NT2/D1 (cell line): Measurements from ENCODE around the gene MTHFD2L.

Source experiments
- DNase-seq: peaks from one replicate; pipeline ENCODE4 v3.0.0-alpha.2; 2011; ENCODE audit warnings: low read depth, low spot score
- H3K27me3 ChIP-seq: 2 replicates; pipeline ENCODE4 v1.6.0; 2011; ENCODE audit warnings: mild to moderate bottlenecking; ENCODE audit not compliant: insufficient read length, insufficient read depth
- H3K36me3 ChIP-seq: 2 replicates; pipeline ENCODE4 v1.6.1; 2011; ENCODE audit warnings: mild to moderate bottlenecking, low read length, mixed read lengths; ENCODE audit not compliant: insufficient read depth, insufficient read length
- H3K4me1 ChIP-seq: 2 replicates; pipeline ENCODE4 v1.5.1; 2011; ENCODE audit not compliant: insufficient read depth, insufficient read length
- H3K4me3 ChIP-seq: 2 replicates; pipeline ENCODE4 v1.5.1; 2011; ENCODE audit warnings: low read depth; ENCODE audit not compliant: insufficient read length
- H3K9ac ChIP-seq: 2 replicates; pipeline ENCODE4 v1.6.0; 2011; ENCODE audit warnings: low read depth; ENCODE audit not compliant: insufficient read length
- H3K9me3 ChIP-seq: 2 replicates; pipeline ENCODE4 v1.5.1; 2011; ENCODE audit warnings: mild to moderate bottlenecking, low read length; ENCODE audit not compliant: insufficient read depth
- SUZ12 ChIP-seq: IDR thresholded peaks from 2 replicates; pipeline ENCODE4 v1.6.1; 2011; ENCODE audit not compliant: insufficient read length, insufficient read depth; ENCODE audit errors: extremely low read depth
- YY1 ChIP-seq: IDR thresholded peaks from 2 replicates; pipeline ENCODE4 v1.6.1; 2011; ENCODE audit not compliant: insufficient read length, insufficient read depth
- ZNF274 ChIP-seq: IDR thresholded peaks from 2 replicates; pipeline ENCODE4 v1.6.1; 2011; ENCODE audit warnings: mild to moderate bottlenecking, low read depth, low read length

The MTHFD2L gene

DNA sequence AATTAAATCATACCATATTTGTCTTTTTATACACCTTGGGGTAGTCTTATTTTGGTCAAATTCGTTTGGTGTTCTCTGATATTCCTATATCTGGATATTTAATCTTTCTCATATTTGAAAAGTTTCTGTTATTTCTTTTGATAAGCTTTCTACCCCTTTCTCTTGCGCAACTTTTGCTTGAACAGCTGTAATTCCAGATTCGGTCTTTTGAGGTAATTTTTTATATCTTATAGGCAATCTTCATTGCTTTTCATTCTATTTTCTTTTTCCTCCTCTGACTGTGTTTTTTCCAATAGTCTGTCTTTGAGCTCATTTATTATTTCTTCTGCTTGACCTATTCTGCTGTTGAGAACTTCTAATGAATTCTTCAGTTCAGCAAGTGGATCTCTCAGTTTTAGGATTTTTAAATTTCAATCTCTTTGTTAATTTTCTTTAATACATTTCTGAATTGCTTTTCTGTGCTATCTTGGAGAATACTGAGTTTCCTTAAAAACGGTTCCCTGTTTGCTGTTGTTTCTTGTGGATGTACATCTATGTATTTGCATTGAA lies 11.3 kb upstream of the MTHFD2L start:
- TF ChIP-seq SUZ12: no peak
- Histone ChIP-seq H3K4me1 (no peaks in the 10 kb centered on the region), H3K27me3 (no peaks in the 10 kb centered on the region), H3K4me3 (no peak overlapping the region), H3K36me3 (no peaks in the 10 kb centered on the region), H3K9ac (no peak overlapping the region), H3K9me3 (no peaks in the 10 kb centered on the region)
- DNase-seq: no peak

DNA sequence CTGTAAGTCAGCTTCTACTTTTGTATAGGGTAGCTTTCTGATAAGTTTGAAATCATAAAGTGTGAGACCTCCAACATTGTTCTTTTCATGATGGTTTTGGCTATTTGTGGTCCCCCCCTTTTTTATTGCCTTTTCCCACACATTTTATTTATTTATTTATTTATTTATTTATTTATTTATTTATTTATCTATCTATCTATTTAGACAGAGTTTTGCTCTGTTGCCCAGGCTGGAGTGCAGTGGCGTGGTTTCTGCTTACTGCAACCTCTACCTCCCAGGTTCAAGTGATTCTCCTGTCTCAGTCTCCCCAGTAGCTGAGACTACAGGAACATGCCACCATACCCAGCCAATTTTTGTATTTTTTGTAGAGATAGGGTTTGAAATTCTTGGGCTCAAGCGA lies 9.7 kb upstream of the MTHFD2L start:
- Histone ChIP-seq H3K4me3 (no peak overlapping the region), H3K27me3 (no peaks in the 10 kb centered on the region), H3K36me3 (no peaks in the 10 kb centered on the region), H3K9me3 (no peaks in the 10 kb centered on the region), H3K4me1 (no peaks in the 10 kb centered on the region), H3K9ac (no peak overlapping the region)
- DNase-seq: no peak
- no peak for TF ChIP-seq SUZ12
- TF ChIP-seq ZNF274: no peak
- no peak for TF ChIP-seq YY1

DNA sequence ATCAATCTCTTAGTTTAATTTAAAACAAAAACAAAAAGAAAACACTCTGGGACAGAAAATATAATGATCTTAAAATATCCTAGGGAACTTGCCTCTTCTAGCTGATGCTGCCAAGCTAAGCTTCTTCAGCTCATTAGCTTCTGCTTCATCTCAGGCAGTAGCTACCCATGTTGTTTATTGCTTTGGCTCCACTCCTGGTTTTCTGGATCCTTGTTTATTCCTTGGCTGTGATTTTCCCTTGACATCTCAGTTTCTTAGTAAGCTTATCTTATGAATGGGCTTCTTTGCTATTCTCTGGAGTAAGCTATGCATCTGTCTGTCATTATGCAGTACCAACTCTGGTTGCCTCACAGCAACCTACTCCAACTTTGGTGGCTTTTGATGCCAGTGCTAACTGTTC lies 5.1 kb upstream of the MTHFD2L start:
- H3K27me3 ChIP-seq: no peaks in the 10 kb centered on the region
- H3K9ac ChIP-seq: no peak overlapping the region
- no peak overlapping the region for H3K4me3 ChIP-seq
- H3K4me1 ChIP-seq: no peaks in the 10 kb centered on the region
- H3K36me3 ChIP-seq: no peaks in the 10 kb centered on the region
- DNase-seq: no peak
- H3K9me3 ChIP-seq: no peaks in the 10 kb centered on the region
- TF ChIP-seq SUZ12: no peak
- TF ChIP-seq ZNF274: no peak
- no peak for TF ChIP-seq YY1

DNA sequence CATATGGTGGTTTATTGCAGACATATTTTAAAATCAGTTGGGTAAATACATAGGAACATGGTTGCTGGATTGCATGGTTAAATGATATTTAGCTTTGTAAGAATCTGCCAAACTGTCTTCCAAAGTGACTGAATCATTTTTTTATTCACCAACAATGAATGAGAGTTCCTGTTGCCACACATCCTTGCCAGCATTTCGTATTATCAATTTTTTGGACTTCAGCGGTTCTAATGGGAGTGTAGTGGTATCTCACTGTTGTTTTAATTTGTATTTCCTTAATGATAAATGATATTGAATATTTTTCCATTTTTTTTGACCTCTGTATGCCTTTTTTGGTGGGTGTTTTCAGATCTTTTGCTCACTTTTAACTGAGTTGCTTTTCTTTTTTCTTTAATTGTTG lies 1.4 kb upstream of the MTHFD2L start:
- peaks cover 18% of the 10 kb centered on the region for H3K36me3 ChIP-seq
- no peaks in the 10 kb centered on the region for H3K4me1 ChIP-seq
- H3K9ac ChIP-seq: no peak overlapping the region
- no peak for DNase-seq
- no peak overlapping the region for H3K4me3 ChIP-seq
- no peaks in the 10 kb centered on the region for H3K27me3 ChIP-seq
- TF ChIP-seq SUZ12: no peak
- no peak for TF ChIP-seq YY1
- TF ChIP-seq ZNF274: no peak
- H3K9me3 ChIP-seq: no peaks in the 10 kb centered on the region

DNA sequence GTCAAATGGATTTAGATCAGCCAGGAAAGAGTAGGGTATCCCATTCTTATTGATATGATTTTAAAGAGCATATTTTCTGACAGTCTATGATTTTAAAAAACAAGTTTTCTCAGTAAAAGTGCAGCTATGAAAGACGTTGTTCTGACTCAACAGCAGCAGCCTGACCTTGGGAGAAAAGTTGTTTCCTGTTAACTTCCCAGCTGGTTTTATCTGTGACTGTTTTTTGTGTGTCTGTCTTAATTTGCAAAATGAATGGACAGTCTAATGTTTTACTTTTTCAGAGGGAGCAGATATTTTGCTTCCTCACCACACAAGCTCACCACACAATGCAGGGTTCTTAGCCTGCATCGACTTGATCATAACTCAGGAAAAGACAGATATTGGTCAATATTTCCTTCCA lies 764 bp upstream of the MTHFD2L start:
- no peaks in the 10 kb centered on the region for H3K27me3 ChIP-seq
- H3K9ac ChIP-seq: peak overlapping the region; percentile 46
- no peaks in the 10 kb centered on the region for H3K9me3 ChIP-seq
- H3K36me3 ChIP-seq: peaks cover 18% of the 10 kb centered on the region
- H3K4me3 ChIP-seq: peak overlapping the region; percentile 75
- H3K4me1 ChIP-seq: no peaks in the 10 kb centered on the region
- no peak for DNase-seq
- no peak for TF ChIP-seq YY1
- TF ChIP-seq ZNF274: no peak
- TF ChIP-seq SUZ12: no peak

DNA sequence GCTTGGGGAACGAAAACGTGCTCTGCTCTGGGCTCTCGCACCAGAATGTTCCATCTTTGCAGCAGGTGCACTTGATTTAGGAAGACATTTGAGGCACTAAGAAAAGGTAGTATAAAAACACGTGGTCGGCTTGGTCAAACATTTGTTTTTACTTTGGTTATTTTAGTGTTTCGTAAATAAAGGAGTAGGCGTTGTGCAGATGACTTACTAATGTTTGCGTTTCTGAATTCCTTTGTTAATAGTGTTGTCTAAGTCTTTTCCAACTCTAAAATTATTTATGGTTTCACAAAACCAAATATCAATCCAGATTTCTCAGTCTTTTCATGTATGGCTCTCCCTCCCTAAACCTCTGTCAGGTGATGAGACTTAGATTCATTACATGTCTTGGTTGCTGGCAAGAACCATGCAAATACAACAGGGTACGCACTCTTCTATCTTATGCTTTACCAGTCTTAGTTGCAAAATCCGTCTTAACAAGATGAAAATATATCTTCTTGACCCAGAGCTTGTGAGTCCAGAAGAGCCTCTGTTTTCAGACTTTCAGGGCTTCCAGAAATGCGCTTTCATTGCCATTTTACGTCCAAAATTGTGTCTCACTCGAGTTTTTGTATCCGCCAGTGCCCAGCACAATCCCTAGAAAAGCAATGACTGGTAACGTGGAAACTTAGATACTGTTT lies 686 bp downstream of the MTHFD2L start:
- no peak for TF ChIP-seq SUZ12
- no peak for TF ChIP-seq YY1
- TF ChIP-seq ZNF274: no peak
- no peaks in the 10 kb centered on the region for H3K27me3 ChIP-seq
- H3K4me3 ChIP-seq: peak overlapping the region; percentile 75
- H3K9ac ChIP-seq: peak overlapping the region; percentile 82
- DNase-seq: no peak
- H3K36me3 ChIP-seq: peaks cover 23% of the 10 kb centered on the region
- H3K9me3 ChIP-seq: no peaks in the 10 kb centered on the region
- H3K4me1 ChIP-seq: no peaks in the 10 kb centered on the region

DNA sequence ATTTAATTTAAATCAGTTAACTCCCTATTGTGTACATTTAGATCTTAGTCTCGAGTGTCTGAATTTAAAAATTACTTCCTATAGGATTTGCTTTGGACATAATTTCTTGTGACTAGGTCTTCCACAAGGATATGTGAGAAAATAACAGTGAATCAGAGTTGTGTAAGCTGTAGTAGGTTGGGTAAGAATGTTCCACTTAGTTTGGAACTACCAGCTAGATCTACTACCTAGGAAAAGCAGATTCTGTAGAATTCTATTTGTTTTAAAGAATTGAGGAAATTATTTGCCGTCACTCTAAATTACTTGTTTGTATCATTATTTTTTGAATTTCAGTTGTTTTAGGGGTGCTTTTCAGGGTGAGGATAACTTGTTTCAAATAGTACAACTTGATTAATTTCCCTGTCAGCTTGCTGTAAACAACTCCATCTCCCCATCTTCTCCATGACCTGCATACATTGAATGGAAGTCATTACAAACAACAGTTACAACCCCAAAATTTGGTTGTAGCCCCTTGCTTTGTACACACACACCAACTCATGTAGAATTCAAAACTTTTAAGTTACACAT lies 1.3 kb downstream of the MTHFD2L start:
- Histone ChIP-seq H3K4me1 (no peaks in the 10 kb centered on the region), H3K9ac (no peak overlapping the region), H3K36me3 (peaks cover 23% of the 10 kb centered on the region), H3K4me3 (peak overlapping the region; percentile 75), H3K27me3 (no peaks in the 10 kb centered on the region), H3K9me3 (no peaks in the 10 kb centered on the region)
- TF ChIP-seq YY1 (no peak), ZNF274 (no peak), SUZ12 (no peak)
- DNase-seq: no peak
